HEK293T (cell line): ENCODE measurements around the gene FN3K.

Experiments
- CTCF ChIA-PET: fragments of 350-600 bp; formaldehyde crosslinking; extraction: SDS; loops from one replicate; lab custom pipeline; 2021; ENCODE audit warnings: antibody characterized with exemption, inconsistent platforms; lab: Yijun Ruan, JAX
- POLR2A ChIA-PET: fragments of 350-600 bp; formaldehyde crosslinking; extraction: SDS; loops from one replicate; lab custom pipeline; 2020; ENCODE audit warnings: antibody characterized with exemption, inconsistent platforms; lab: Yijun Ruan, JAX
- DNase-seq: peaks from one replicate; pipeline ENCODE4 v3.0.0; 2012; ENCODE audit warnings: mixed read lengths; ENCODE audit errors: extremely low spot score
- ARNT ChIP-seq: fragments of 450-650 bp; IDR thresholded peaks from 2 replicates; pipeline ENCODE4 v1.6.1; 2017; ENCODE audit warnings: mild to moderate bottlenecking
- BHLHE40 ChIP-seq: fragments of 450-650 bp; IDR thresholded peaks from 2 replicates; pipeline ENCODE4 v1.6.1; 2016; ENCODE audit warnings: mild to moderate bottlenecking, moderate library complexity, borderline replicate concordance
- CTBP1 ChIP-seq: fragments of 450-650 bp; IDR thresholded peaks from 2 replicates; pipeline ENCODE4 v1.6.1; 2016; ENCODE audit warnings: borderline replicate concordance
- ELF4 ChIP-seq: fragments of 450-650 bp; IDR thresholded peaks from 2 replicates; pipeline ENCODE4 v1.6.1; 2017; ENCODE audit warnings: antibody characterized with exemption
- FOXA1 ChIP-seq: fragments of 450-650 bp; IDR thresholded peaks from 2 replicates; pipeline ENCODE4 v1.6.1; 2016; ENCODE audit warnings: mild to moderate bottlenecking
- FOXK2 ChIP-seq: fragments of 450-650 bp; IDR thresholded peaks from 2 replicates; pipeline ENCODE4 v1.6.1; 2016; ENCODE audit warnings: mild to moderate bottlenecking
- FOXM1 ChIP-seq: fragments of 450-650 bp; IDR thresholded peaks from 2 replicates; pipeline ENCODE4 v1.6.1; 2017; ENCODE audit warnings: mild to moderate bottlenecking, borderline replicate concordance
- HDGF ChIP-seq: fragments of 450-650 bp; IDR thresholded peaks from 2 replicates; pipeline ENCODE4 v1.6.1; 2017; ENCODE audit warnings: antibody characterized with exemption, borderline replicate concordance
- L3MBTL2 ChIP-seq: fragments of 450-650 bp; conservative IDR thresholded peaks from 2 replicates; pipeline ENCODE4 v1.6.1; 2016; ENCODE audit warnings: mild to moderate bottlenecking
- LEF1 ChIP-seq: fragments of 450-650 bp; IDR thresholded peaks from 2 replicates; pipeline ENCODE4 v1.6.1; 2017; ENCODE audit warnings: mild to moderate bottlenecking, borderline replicate concordance
- NFRKB ChIP-seq: fragments of 450-650 bp; IDR thresholded peaks from 2 replicates; pipeline ENCODE4 v1.6.1; 2016; ENCODE audit warnings: mild to moderate bottlenecking, moderate library complexity
- SP1 ChIP-seq: fragments of 450-650 bp; IDR thresholded peaks from 2 replicates; pipeline ENCODE4 v1.6.1; 2017
- SUZ12 ChIP-seq: fragments of 450-650 bp; IDR thresholded peaks from 2 replicates; pipeline ENCODE4 v1.6.1; 2016; ENCODE audit warnings: mild to moderate bottlenecking
- TARDBP ChIP-seq: fragments of 450-650 bp; IDR thresholded peaks from 2 replicates; pipeline ENCODE4 v1.6.1; 2016
- ZNF384 ChIP-seq: fragments of 450-650 bp; IDR thresholded peaks from 2 replicates; pipeline ENCODE4 v1.6.1; 2016
- TF ChIP-seq, protein P1 (sequence below): fragments of 450-650 bp; IDR thresholded peaks from 2 replicates; pipeline ENCODE4 v1.6.1; 2016

The FN3K gene

DNA sequence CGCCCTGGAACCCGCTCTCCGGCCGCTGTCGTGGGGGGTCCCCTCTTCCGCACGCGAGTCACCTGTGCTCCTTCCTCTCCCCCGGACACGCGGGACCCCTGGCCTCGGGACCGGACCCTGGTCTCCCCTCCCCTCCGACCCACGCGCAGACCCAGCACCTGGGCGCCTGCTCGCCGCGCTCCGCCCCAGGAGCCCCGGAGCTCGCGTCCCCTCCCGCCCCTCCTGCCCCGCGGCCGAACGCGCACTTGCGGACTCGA, 37.7 kb upstream of the FN3K start:
- DNase-seq, result no peak
- POLR2A ChIA-PET, result interaction anchor here (0.8 to 1.4 kb wide), 3 partner anchors 10 to 19 kb away, joined by 3 to 4 read pairs (median 3); partner anchors contain the start of gene FN3KRP
- no peak for TF ChIP-seq ELF4
- TF ChIP-seq ZNF384, result no peak
- TF ChIP-seq FOXM1, result no peak
- no peak for TF ChIP-seq NFRKB
- TF ChIP-seq BHLHE40, result no peak
- CTCF ChIA-PET, result no interaction called here

DNA sequence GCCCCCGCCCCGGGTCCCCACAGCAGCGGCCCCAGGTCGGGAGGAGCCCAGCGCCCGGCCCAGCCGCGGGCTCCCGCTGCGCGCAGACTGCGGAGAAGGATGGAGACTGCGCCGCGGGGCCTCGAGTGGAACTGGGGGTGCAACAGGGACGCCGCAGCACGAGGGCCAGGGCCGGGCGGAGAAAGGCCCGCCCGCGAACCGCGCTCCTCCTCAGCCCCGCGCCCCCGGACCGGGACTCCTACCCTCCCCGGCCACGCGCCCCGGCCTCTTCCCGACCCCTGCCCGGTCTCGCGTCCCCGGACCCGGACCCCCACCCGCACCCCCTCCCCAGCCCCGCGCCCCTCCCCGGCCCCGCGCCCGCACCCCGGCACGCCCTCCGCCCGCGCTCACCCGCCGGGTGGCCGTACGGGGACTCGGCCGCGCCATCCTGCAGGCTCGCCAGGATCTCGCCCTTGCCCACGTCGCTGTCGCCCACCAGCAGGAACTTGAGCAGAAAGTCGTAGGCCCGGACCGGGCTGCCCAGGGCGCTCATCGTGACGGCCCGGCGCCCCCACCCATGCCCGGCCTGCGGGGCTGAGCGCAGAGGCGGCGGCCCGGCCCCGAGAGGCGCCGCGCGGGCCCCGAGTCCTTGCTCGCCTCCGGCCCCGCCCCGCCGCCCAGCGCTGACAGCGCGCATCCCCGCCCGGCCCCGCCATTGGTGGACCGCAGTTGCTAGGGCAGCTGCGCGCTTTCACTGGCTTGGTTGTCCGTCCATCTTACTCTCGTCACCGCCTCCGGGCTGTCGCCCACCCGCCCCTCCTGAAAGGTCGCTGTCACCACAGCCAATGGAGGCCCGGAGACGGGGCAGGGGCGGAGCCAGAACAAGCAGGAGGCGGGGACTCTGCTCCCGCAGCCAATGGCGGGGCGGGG, 37.1 kb upstream of the FN3K start, which contains the start of gene RAB40B:
Gene RAB40B, minus strand, starts transcription at position 634 of the 909 bp plus-strand sequence. Its CDS starts 102 bp downstream, at position 532.
- POLR2A ChIA-PET, result interaction anchor here (1.4 kb wide), 2 partner anchors 10 to 18 kb away, joined by 3 to 4 read pairs; partner anchors contain the start of gene FN3KRP
- CTCF ChIA-PET, result interaction anchor here (1.0 kb wide), 1 partner anchor 13 kb away, joined by 3 read pairs; no protein-coding TSS in a partner anchor

DNA sequence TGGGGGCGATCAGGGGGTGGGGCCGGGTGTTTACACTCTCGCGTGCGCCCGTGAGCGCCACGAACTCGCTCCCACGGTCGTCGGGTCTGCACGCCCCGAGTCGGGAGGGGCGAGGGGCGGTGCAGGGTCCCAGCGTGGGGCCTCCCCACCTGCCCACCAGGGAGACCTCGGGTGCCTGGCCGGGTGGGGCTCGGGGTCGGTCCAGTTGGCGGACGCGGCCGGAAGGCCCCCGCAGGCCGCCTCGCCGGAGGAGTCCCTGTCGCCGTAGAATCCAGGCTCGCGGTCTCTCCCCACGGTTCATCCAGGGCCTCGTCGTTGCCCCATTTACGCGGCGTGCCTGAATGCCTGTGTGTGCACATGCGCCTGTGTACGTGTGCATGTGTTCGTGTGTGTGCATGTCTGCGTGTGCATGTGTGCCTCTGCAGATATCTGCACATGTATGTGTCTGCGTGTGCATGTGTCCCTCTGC, 36.4 kb upstream of the FN3K start:
- TF ChIP-seq NFRKB (no peak), SP1 (no peak), L3MBTL2 (peak; percentile 81), BHLHE40 (no peak), ARNT (no peak), SUZ12 (no peak), ELF4 (no peak), FOXA1 (no peak), CTBP1 (no peak), TARDBP (peak; percentile 50; the same call in 1 of the 2 replicates), ZNF384 (no peak)
- CTCF ChIA-PET, result interaction anchor here (1.0 kb wide), 1 partner anchor 13 kb away, joined by 3 read pairs; no protein-coding TSS in a partner anchor
- no peak for DNase-seq
- POLR2A ChIA-PET, result interaction anchor here (1.4 kb wide), 1 partner anchor 18 kb away, joined by 4 read pairs; the partner anchor contains the start of gene FN3KRP

More for the DNA sequence above, 37.1 kb upstream of the FN3K start, which contains the start of gene RAB40B:
- TF ChIP-seq, protein P1, sequence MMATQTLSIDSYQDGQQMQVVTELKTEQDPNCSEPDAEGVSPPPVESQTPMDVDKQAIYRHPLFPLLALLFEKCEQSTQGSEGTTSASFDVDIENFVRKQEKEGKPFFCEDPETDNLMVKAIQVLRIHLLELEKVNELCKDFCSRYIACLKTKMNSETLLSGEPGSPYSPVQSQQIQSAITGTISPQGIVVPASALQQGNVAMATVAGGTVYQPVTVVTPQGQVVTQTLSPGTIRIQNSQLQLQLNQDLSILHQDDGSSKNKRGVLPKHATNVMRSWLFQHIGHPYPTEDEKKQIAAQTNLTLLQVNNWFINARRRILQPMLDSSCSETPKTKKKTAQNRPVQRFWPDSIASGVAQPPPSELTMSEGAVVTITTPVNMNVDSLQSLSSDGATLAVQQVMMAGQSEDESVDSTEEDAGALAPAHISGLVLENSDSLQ, result peak; percentile 99
- TF ChIP-seq ARNT, result no peak
- peak; percentile 100 for DNase-seq

DNA sequence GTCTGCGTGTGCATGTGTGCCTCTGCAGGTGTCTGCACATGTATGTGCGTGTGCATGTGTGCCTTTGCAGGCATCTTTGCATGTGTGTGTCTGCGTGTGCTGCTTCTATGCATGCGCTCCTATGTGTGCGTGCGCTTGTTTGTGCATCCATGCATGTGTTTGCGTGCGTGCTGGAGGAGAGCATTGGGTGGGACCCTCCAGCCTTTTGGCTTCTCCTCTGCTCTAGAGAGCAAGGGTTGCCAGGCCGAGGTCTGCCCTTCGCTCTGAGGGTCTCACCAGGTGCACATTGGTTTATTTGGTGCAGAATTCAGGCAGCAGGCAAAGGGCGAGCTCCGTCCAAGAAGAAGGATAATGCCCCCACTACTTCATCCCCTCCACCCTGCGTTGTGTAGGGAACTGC, 35.9 kb upstream of the FN3K start:
- no peak for TF ChIP-seq ZNF384
- no peak for TF ChIP-seq NFRKB
- no peak for TF ChIP-seq FOXK2
- TF ChIP-seq, protein P1, result no peak
- no peak for TF ChIP-seq L3MBTL2
- TF ChIP-seq SP1, result no peak
- POLR2A ChIA-PET, result no interaction called here
- CTCF ChIA-PET, result interaction anchor here (0.7 kb wide), 1 partner anchor 93 kb away, joined by 4 read pairs; no protein-coding TSS in a partner anchor
- no peak for DNase-seq

DNA sequence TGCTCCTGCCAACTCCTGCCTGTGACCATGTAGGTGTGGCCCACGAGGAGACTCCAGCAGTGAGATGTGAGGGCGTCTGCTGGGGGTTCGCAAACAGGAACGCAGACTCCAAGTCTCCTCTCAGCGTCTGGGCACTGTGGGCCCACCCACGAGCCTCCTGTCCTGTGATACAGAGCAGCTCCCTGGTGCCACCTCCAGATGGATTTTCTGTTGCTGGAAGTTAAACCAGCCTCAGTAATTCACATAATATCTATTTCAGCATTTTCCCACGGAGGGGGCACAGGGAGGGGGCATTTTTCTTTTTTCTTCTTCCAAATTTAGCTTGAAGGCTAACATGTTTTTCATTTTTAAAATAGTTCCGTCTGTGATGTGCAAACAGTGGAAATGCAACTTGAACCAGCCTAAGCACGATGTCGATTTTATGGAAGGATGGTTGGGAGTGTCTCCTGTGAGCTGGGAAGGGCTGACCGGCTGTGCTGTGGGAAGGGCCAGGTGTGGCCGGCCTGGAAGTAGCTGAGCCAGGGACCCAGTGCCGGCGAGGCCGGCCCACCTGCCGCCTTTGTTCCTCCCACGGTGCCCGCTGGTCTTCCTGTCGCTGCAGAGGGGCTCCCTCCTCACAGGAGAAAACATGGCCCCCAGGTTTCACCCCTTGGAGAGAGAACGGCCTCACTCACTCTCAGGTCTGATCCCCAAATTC, 33.0 kb upstream of the FN3K start:
- ChIA-PET CTCF (no interaction called here), POLR2A (interaction anchor here (0.7 kb wide), 1 partner anchor 14 kb away, joined by 3 read pairs; the partner anchor contains the start of gene FN3KRP)
- TF ChIP-seq FOXM1 (no peak), FOXA1 (no peak), ELF4 (no peak), HDGF (no peak)
- DNase-seq, result no peak

DNA sequence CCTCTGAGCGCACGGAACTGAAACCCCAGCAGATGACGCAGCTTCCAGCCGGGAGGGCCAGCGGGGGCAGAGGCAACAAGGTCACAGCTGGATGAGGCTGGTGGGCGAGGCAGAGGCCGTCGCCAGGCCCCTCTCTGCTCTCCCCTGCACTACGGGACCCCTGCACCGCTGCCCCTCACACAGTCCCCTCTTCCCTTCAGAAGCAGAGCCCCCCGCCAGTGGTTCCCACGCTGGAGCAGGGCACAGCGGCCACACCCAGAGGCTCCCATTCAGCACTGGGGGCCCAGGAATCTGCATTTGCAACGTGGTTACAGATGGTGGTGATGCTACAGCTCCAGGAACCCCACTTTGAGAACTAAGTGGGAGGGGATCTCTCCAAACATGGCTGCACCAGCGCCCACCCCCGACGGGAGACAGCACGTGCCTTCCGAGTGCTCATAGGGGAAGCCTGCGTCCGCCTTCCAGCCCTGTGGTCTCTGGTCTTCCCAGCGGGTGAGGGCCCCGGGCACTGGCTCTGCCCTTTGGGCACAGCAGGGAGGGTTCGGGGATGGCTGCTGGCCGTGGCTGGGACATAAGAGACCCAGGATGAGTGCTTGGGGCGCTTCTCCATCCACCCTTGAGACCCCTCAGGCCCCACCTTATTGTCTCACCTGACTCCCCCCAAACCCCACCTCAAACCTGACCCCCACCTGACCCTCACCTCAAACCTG, 32.2 kb upstream of the FN3K start:
- DNase-seq, result no peak
- TF ChIP-seq HDGF (no peak), SUZ12 (no peak), L3MBTL2 (no peak), BHLHE40 (no peak), ELF4 (no peak), SP1 (no peak), FOXM1 (no peak), FOXK2 (no peak), NFRKB (no peak), ZNF384 (no peak), CTBP1 (no peak), ARNT (no peak), LEF1 (no peak), TARDBP (no peak)
- TF ChIP-seq, protein P1, result no peak
- CTCF ChIA-PET, result no interaction called here
- POLR2A ChIA-PET, result no interaction called here
